Ovary (tissue), 3 donors: Measurements from ENCODE around the gene CWC27.

ENCODE experiments used
- CTCF ChIP-seq, 3 donors: fragments of 450-650 bp in 2 of 3; fragments of 200-600 bp in 1 of 3; IDR thresholded peaks; one replicate each; pipeline versions ENCODE4 v1.5.1 to v1.8.0; 2016 to 2022; ENCODE audit warnings: antibody characterized with exemption in 3 of 3, mild to moderate bottlenecking in 1 of 3
- EP300 ChIP-seq: sonication (generic); formaldehyde crosslinking; IDR thresholded peaks from one replicate; pipeline ENCODE4 v1.6.1; 2017; ENCODE audit warnings: antibody characterized with exemption
- POLR2A ChIP-seq: fragments of 450-650 bp; IDR thresholded peaks from one replicate; pipeline ENCODE4 v1.6.1; 2017; ENCODE audit warnings: antibody characterized with exemption, mild to moderate bottlenecking, moderate library complexity
- donor health status: DM: no; HTN: no; CAD: no.

- TF ChIP-seq POLR2A, result no peak
- TF ChIP-seq CTCF (IDR thresholded peaks at IDR 0.05), result no peak
- no peak for TF ChIP-seq EP300
Measured at GRCh38 chr5:65055938-65056337, 287.2 kb downstream of the CWC27 start.
